Measurements from ENCODE around the gene SELE.

The SELE gene

GRCh38 chr1:169741666-169742394 lies 8.0 kb upstream of the SELE start:
- no peak overlapping the region for H3K4me3 ChIP-seq (ENCODE audit: low read depth, low read length)
- TF ChIP-seq CTCF (IDR thresholded peaks at IDR 0.05; ENCODE audit: borderline replicate concordance, insufficient read depth, low read depth, low read length), result no peak

- no peak for TF ChIP-seq CTCF (IDR thresholded peaks at IDR 0.05; ENCODE audit: borderline replicate concordance, insufficient read depth, low read depth, low read length)
- no peak overlapping the region for H3K4me3 ChIP-seq (ENCODE audit: low read depth, low read length)
Observed at GRCh38 chr1:169739980-169740379, 6.1 kb upstream of the SELE start.

GRCh38 chr1:169731446-169731845 lies 2.4 kb downstream of the SELE start:
- H3K4me3 ChIP-seq (ENCODE audit: low read depth, low read length), result no peak overlapping the region
- no peak for TF ChIP-seq CTCF (IDR thresholded peaks at IDR 0.05; ENCODE audit: borderline replicate concordance, insufficient read depth, low read depth, low read length)

GRCh38 chr1:169729991-169730390 lies 3.9 kb downstream of the SELE start:
- H3K4me3 ChIP-seq (ENCODE audit: low read depth, low read length), result no peak overlapping the region
- no peak for TF ChIP-seq CTCF (IDR thresholded peaks at IDR 0.05; ENCODE audit: borderline replicate concordance, insufficient read depth, low read depth, low read length)

- TF ChIP-seq CTCF (IDR thresholded peaks at IDR 0.05; ENCODE audit: borderline replicate concordance, insufficient read depth, low read depth, low read length), result no peak
- H3K4me3 ChIP-seq (ENCODE audit: low read depth, low read length), result no peak overlapping the region
Observed at GRCh38 chr1:169727307-169727706, 6.6 kb downstream of the SELE start.

GRCh38 chr1:169726851-169727250 lies 7.0 kb downstream of the SELE start:
- no peak for TF ChIP-seq CTCF (IDR thresholded peaks at IDR 0.05; ENCODE audit: borderline replicate concordance, insufficient read depth, low read depth, low read length)
- H3K4me3 ChIP-seq (ENCODE audit: low read depth, low read length), result no peak overlapping the region

GRCh38 chr1:169725930-169726329 lies 7.9 kb downstream of the SELE start:
- TF ChIP-seq CTCF (IDR thresholded peaks at IDR 0.05; ENCODE audit: borderline replicate concordance, insufficient read depth, low read depth, low read length), result no peak
- no peak overlapping the region for H3K4me3 ChIP-seq (ENCODE audit: low read depth, low read length)
